H9 (cell line): ENCODE data around the gene TYRP1. TPM values are rescaled to one million over a fixed set of nuclear protein-coding genes. Genes with fewer than 3 reads are reported as not detected.

Experiments used
- DNase-seq: peaks from one replicate; pipeline ENCODE4 v3.0.0-alpha.2; 2017
- H2AFZ ChIP-seq: one replicate; pipeline ENCODE4 v1.6.1; 2013; ENCODE audit warnings: mild to moderate bottlenecking, low read length, control low read depth, moderate library complexity
- H2AK5ac ChIP-seq: 2 replicates; pipeline ENCODE4 v1.6.1; 2013; ENCODE audit warnings: low read length, control low read depth, mixed read lengths; ENCODE audit not compliant: insufficient read length
- H2BK120ac ChIP-seq: one replicate; pipeline ENCODE4 v1.6.1; 2013; ENCODE audit warnings: low read depth, mild to moderate bottlenecking, low read length, control low read depth, inconsistent platforms; ENCODE audit not compliant: poor library complexity, severe bottlenecking
- H2BK12ac ChIP-seq: 2 replicates; pipeline ENCODE4 v1.6.1; 2013; ENCODE audit warnings: low read length, control low read depth, mixed read lengths, low read depth; ENCODE audit not compliant: insufficient read length
- H2BK15ac ChIP-seq: 2 replicates; pipeline ENCODE4 v1.6.1; 2013; ENCODE audit warnings: low read depth, low read length, control low read depth
- H2BK20ac ChIP-seq: one replicate; pipeline ENCODE4 v1.6.1; 2013; ENCODE audit warnings: low read depth, mild to moderate bottlenecking, low read length, control low read depth, inconsistent platforms; ENCODE audit not compliant: poor library complexity, severe bottlenecking
- H2BK5ac ChIP-seq: 2 replicates; pipeline ENCODE4 v1.6.1; 2013; ENCODE audit warnings: low read length, control low read depth, mixed read lengths; ENCODE audit not compliant: insufficient read length
- H3K14ac ChIP-seq: 2 replicates; pipeline ENCODE4 v1.6.1; 2013; ENCODE audit warnings: low read length, control low read depth; ENCODE audit not compliant: insufficient read depth
- H3K18ac ChIP-seq: 2 replicates; pipeline ENCODE4 v1.6.1; 2013; ENCODE audit warnings: low read depth, mild to moderate bottlenecking, mixed read lengths, low read length, control low read depth; ENCODE audit not compliant: insufficient read length
- H3K23ac ChIP-seq: 2 replicates; pipeline ENCODE4 v1.6.1; 2013; ENCODE audit warnings: low read length, control low read depth, mixed read lengths, low read depth; ENCODE audit not compliant: insufficient read length
- H3K23me2 ChIP-seq: 2 replicates; pipeline ENCODE4 v1.6.1; 2013; ENCODE audit warnings: low read depth, mild to moderate bottlenecking, mixed read lengths, low read length, control low read depth; ENCODE audit not compliant: insufficient read length, poor library complexity, severe bottlenecking
- H3K27ac ChIP-seq: 2 replicates; pipeline ENCODE4 v1.5.1; 2013; ENCODE audit warnings: low read length, control low read depth, mixed read lengths, low read depth; ENCODE audit not compliant: insufficient read length
- H3K27me3 ChIP-seq: 2 replicates; pipeline ENCODE4 v1.6.1; 2013; ENCODE audit warnings: low read length, control low read depth, inconsistent platforms; ENCODE audit not compliant: insufficient read depth
- H3K4ac ChIP-seq: 2 replicates; pipeline ENCODE4 v1.6.1; 2013; ENCODE audit warnings: low read depth, mild to moderate bottlenecking, control low read depth, inconsistent platforms, low read length, moderate library complexity
- H3K4me1 ChIP-seq: 2 replicates; pipeline ENCODE4 v1.6.1; 2013; ENCODE audit warnings: low read length, control low read depth, inconsistent platforms; ENCODE audit not compliant: insufficient read depth
- H3K4me2 ChIP-seq: 2 replicates; pipeline ENCODE4 v1.6.1; 2013; ENCODE audit warnings: low read length, control low read depth, mixed read lengths; ENCODE audit not compliant: insufficient read length, insufficient read depth
- H3K56ac ChIP-seq: 2 replicates; pipeline ENCODE4 v1.6.1; 2013; ENCODE audit warnings: low read depth, mild to moderate bottlenecking, mixed read lengths, low read length, control low read depth; ENCODE audit not compliant: insufficient read length
- H3K79me1 ChIP-seq: 2 replicates; pipeline ENCODE4 v1.6.1; 2013; ENCODE audit warnings: low read depth, mild to moderate bottlenecking, moderate library complexity, low read length, control low read depth, inconsistent platforms; ENCODE audit not compliant: insufficient read depth, poor library complexity, severe bottlenecking
- H3K79me2 ChIP-seq: 2 replicates; pipeline ENCODE4 v1.6.1; 2013; ENCODE audit warnings: low read length, control low read depth, inconsistent platforms; ENCODE audit not compliant: insufficient read depth
- H3K9ac ChIP-seq: 2 replicates; pipeline ENCODE4 v1.6.1; 2013; ENCODE audit warnings: low read length, control low read depth, mixed read lengths; ENCODE audit not compliant: insufficient read length; ENCODE audit errors: extremely low read depth
- H3K9me3 ChIP-seq: one replicate; pipeline ENCODE4 v1.6.1; 2013; ENCODE audit warnings: low read depth, low read length, inconsistent platforms; ENCODE audit not compliant: control insufficient read depth
- H3T11ph ChIP-seq: one replicate; pipeline ENCODE4 v1.6.1; 2013; ENCODE audit warnings: mild to moderate bottlenecking, low read length, control low read depth, inconsistent platforms
- H4K20me1 ChIP-seq: one replicate; pipeline ENCODE4 v1.6.1; 2013; ENCODE audit not compliant: control insufficient read depth, insufficient read length, insufficient read depth
- H4K5ac ChIP-seq: 2 replicates; pipeline ENCODE4 v1.6.1; 2013; ENCODE audit warnings: low read depth, mild to moderate bottlenecking, mixed read lengths, low read length, control low read depth; ENCODE audit not compliant: insufficient read length
- H4K8ac ChIP-seq: replicated peaks from 2 replicates; pipeline ENCODE4 v1.6.1; 2013; ENCODE audit warnings: low read length, control low read depth, mixed read lengths, low read depth; ENCODE audit not compliant: insufficient read length
- H4K91ac ChIP-seq: 2 replicates; pipeline ENCODE4 v1.6.1; 2013; ENCODE audit warnings: low read depth, mild to moderate bottlenecking, moderate library complexity, mixed read lengths, low read length, control low read depth; ENCODE audit not compliant: insufficient read length
- H3K27ac Mint-ChIP-seq, 3 experiments: 2 replicates in 2 of 3; 3 replicates in 1 of 3; pipeline ENCODE4 v1.8.0; 2020 to 2021; ENCODE audit warnings: mixed read lengths in 3 of 3, mild to moderate bottlenecking in 1 of 3, moderate library complexity in 1 of 3
- H3K27me3 Mint-ChIP-seq: 2 replicates; pipeline ENCODE4 v1.8.0; 2021; ENCODE audit warnings: low read depth, mild to moderate bottlenecking, moderate library complexity, mixed read lengths
- H3K36me3 Mint-ChIP-seq, 3 experiments: 2 replicates in 2 of 3; 3 replicates in 1 of 3; pipeline ENCODE4 v1.8.0; 2020 to 2021; ENCODE audit warnings: low read depth in 3 of 3, mixed read lengths in 3 of 3; ENCODE audit not compliant: insufficient read depth in 1 of 3
- H3K4me1 Mint-ChIP-seq, 2 experiments: 2 replicates each; pipeline ENCODE4 v1.8.0; 2020; ENCODE audit warnings: mixed read lengths in 2 of 2
- H3K4me3 Mint-ChIP-seq, 2 experiments: 2 replicates in 1 of 2; 3 replicates in 1 of 2; pipeline ENCODE4 v1.8.0; 2020 to 2021; ENCODE audit warnings: mild to moderate bottlenecking in 2 of 2, mixed read lengths in 2 of 2, moderate library complexity in 1 of 2
- H3K9me3 Mint-ChIP-seq, 2 experiments: 2 replicates in 1 of 2; 3 replicates in 1 of 2; pipeline ENCODE4 v1.8.0; 2020; ENCODE audit warnings: mild to moderate bottlenecking in 2 of 2, mixed read lengths in 2 of 2, moderate library complexity in 1 of 2
- CTCF ChIP-seq: fragments of 200-600 bp; sonication (generic); conservative IDR thresholded peaks from 3 replicates; pipeline ENCODE4 v1.8.0; 2021; ENCODE audit warnings: antibody characterized with exemption, mild to moderate bottlenecking
- whole genome bisulfite sequencing: extraction: QIAGEN DNeasy Blood & Tissue Kit; methylation state at CpG from one replicate; pipeline ENCODE4 v1.1.7; 2013; ENCODE audit warnings: missing lambda C conversion rate, low lambda C conversion rate, mixed read lengths; ENCODE audit not compliant: insufficient read length; ENCODE audit errors: extremely low coverage; 5-methylcytosine and 5-hydroxymethylcytosine counted together
- total RNA-seq: library from RNA; stranded (reverse); gene quantifications from 2 replicates; pipeline ENCODE4 v1.2.1, GENCODE V29; 2021

Gene TYRP1
- total RNA-seq, 1 experiment from 2014 or later, result not detected

DNA sequence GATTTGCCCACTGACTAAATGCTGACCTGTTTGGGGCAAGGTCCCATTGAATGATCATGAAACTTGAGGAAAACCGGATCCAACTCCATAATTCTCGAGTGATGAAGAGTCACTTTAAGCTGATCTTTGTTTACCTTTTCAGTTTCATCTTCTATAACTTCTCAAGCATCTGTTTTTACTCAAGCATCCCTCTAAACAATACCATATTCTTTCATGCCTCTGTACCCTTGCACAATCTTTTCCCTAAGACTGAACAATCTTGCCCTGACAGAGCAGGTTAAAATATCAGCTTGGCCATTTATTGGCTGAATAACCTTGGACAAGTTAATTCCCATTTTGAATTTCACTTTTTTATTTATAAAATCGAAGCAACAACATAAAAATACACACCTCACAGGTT is 39.8 kb downstream of the TYRP1 start:
- H4K8ac ChIP-seq, result no peak overlapping the region
- no peak overlapping the region for H3K27ac ChIP-seq
- H3K79me1 ChIP-seq, result no peaks in the 10 kb centered on the region
- no peak overlapping the region for H2BK15ac ChIP-seq
- WGBS, result no CpG with 5 or more reads among the region's 3 CpGs
- no peak overlapping the region for H2BK20ac ChIP-seq
- H3K56ac ChIP-seq, result no peak overlapping the region
- peaks cover 0 to 10% (median 2%) of the 10 kb centered on the region in 3 experiments; a peak in 3 of 7 replicates for H3K36me3 Mint-ChIP-seq
- H2BK5ac ChIP-seq, result no peak overlapping the region
- H3K79me2 ChIP-seq, result no peaks in the 10 kb centered on the region
- no peaks in the 10 kb centered on the region for H4K20me1 ChIP-seq
- H3K4ac ChIP-seq, result no peak overlapping the region
- no peak overlapping the region for H3T11ph ChIP-seq
- no peak overlapping the region for H2AFZ ChIP-seq
- DNase-seq, result no peak
- H4K5ac ChIP-seq, result no peak overlapping the region
- no peaks in the 10 kb centered on the region; a peak in 1 of 4 replicates for H3K4me1 Mint-ChIP-seq
- H3K27me3 Mint-ChIP-seq, result no peaks in the 10 kb centered on the region
- no peak overlapping the region for H3K27ac Mint-ChIP-seq
- H3K18ac ChIP-seq, result no peak overlapping the region
- no peaks in the 10 kb centered on the region for H3K9me3 ChIP-seq
- H3K4me2 ChIP-seq, result no peak overlapping the region
- H2BK12ac ChIP-seq, result no peak overlapping the region
- H3K9me3 Mint-ChIP-seq, result peaks cover 2 to 9% of the 10 kb centered on the region in 2 experiments; a peak in 3 of 5 replicates
- no peak overlapping the region for H2AK5ac ChIP-seq
- H3K4me1 ChIP-seq, result no peaks in the 10 kb centered on the region
- no peak overlapping the region for H3K23ac ChIP-seq
- no peak overlapping the region for H4K91ac ChIP-seq
- H3K9ac ChIP-seq, result no peak overlapping the region
- no peaks in the 10 kb centered on the region for H3K27me3 ChIP-seq
- no peak overlapping the region for H3K14ac ChIP-seq
- no peaks in the 10 kb centered on the region for H3K23me2 ChIP-seq
- H2BK120ac ChIP-seq, result no peak overlapping the region
- TF ChIP-seq CTCF, result no peak
- H3K4me3 Mint-ChIP-seq, result no peak overlapping the region
